ENCODE measurements around the gene PRR5L. TPM values are rescaled to one million over a fixed set of nuclear protein-coding genes. Genes with fewer than 3 reads are reported as not detected.

The PRR5L gene
- polyA plus RNA-seq, 1 donor (not counting 4 experiments of a cell fraction or from before 2014, with no cell fraction given), result 20.1 TPM

DNA sequence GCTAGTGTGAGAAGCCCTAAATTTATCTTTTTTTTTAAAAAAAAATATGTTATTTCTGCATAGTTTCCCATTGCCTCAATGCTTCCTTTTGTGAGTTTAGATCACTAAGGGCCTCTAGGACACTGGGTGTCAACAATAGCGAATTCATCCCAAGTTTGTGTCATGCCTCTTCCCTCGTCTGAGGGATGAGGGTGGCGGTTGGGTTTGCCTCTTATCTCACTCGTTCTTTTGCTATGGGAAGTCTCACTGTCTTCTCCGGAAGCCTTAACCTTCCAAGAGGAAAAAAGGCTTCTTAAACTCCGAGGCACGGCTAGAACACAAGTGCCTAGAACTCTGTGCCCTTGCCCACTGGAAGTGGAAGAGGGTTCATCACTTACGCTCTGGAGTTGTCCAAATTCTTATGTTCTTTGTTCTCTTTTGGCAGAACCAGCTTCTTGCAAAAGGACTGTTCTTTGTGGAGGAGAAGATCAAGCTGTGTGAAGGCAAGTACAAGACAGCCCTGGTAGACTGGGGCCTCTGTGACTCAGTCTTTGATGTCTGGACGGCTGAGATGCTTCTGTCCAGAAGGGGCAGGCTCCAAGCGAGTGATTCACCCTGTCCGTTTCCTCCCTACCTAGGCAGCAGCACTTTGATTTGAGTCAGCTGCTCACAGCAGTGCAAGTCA, 135.5 kb downstream of the PRR5L start:
- Histone ChIP-seq H3K4me3 (ENCODE audit: control insufficient read depth in 2 of 3, extremely low read depth in 1 of 3, insufficient read depth in 2 of 3, low read depth in 1 of 3, low read length in 3 of 3) (no peak overlapping the region), H3K9me1 (ENCODE audit: control insufficient read depth, extremely low read depth, insufficient read depth, low read length) (no peaks in the 10 kb centered on the region), H3K4me2 (ENCODE audit: control insufficient read depth, extremely low read depth, insufficient read depth, low read depth, low read length) (peak overlapping the region; percentile 42), H3K4me1 (ENCODE audit: control insufficient read depth, extremely low read depth, insufficient read depth, low read length) (peaks cover 14% of the 10 kb centered on the region), H3K79me2 (ENCODE audit: control insufficient read depth, insufficient read depth, low read length) (no peaks in the 10 kb centered on the region), H4K20me1 (ENCODE audit: control insufficient read depth, extremely low read depth, insufficient read depth, low read length) (no peaks in the 10 kb centered on the region), H3K27ac (ENCODE audit: control insufficient read depth, insufficient read depth, low read length) (peak overlapping the region; percentile 30), H3K9ac (ENCODE audit: control insufficient read depth, extremely low read depth, insufficient read depth, low read length) (no peak overlapping the region), H3K36me3 (ENCODE audit: control insufficient read depth in 2 of 2, extremely low read depth in 1 of 2, insufficient read depth in 2 of 2, low read length in 2 of 2) (peaks cover 3 to 9% of the 10 kb centered on the region in 2 experiments), H3K9me3 (ENCODE audit: control insufficient read depth, low read depth, low read length) (no peaks in the 10 kb centered on the region), H2AFZ (ENCODE audit: control insufficient read depth, low read length) (no peak overlapping the region), H3K27me3 (ENCODE audit: control insufficient read depth, extremely low read depth, insufficient read depth, low read length) (no peaks in the 10 kb centered on the region)
- TF ChIP-seq, protein P1, sequence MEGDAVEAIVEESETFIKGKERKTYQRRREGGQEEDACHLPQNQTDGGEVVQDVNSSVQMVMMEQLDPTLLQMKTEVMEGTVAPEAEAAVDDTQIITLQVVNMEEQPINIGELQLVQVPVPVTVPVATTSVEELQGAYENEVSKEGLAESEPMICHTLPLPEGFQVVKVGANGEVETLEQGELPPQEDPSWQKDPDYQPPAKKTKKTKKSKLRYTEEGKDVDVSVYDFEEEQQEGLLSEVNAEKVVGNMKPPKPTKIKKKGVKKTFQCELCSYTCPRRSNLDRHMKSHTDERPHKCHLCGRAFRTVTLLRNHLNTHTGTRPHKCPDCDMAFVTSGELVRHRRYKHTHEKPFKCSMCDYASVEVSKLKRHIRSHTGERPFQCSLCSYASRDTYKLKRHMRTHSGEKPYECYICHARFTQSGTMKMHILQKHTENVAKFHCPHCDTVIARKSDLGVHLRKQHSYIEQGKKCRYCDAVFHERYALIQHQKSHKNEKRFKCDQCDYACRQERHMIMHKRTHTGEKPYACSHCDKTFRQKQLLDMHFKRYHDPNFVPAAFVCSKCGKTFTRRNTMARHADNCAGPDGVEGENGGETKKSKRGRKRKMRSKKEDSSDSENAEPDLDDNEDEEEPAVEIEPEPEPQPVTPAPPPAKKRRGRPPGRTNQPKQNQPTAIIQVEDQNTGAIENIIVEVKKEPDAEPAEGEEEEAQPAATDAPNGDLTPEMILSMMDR (optimal IDR thresholded peaks at IDR 0.05 in 1 of 3, IDR thresholded peaks at IDR 0.05 in 1 of 3, conservative IDR thresholded peaks at IDR 0.05 in 1 of 3; ENCODE audit: extremely low read depth in 1 of 3, insufficient read depth in 2 of 3, low read length in 3 of 3), result peak; percentile 26 to 42 (median 26)
- no peak for TF ChIP-seq EZH2 (IDR thresholded peaks at IDR 0.05; ENCODE audit: low read length)
- dilution Hi-C loops (cut with MboI; ENCODE audit: extremely low pct_ligation_motif_present, low sequenced_read_pairs), result no loop called here
- FAIRE-seq, result peak; percentile 95
- peak; percentile 55 for DNase-seq (ENCODE audit: low read depth, low spot score)

DNA sequence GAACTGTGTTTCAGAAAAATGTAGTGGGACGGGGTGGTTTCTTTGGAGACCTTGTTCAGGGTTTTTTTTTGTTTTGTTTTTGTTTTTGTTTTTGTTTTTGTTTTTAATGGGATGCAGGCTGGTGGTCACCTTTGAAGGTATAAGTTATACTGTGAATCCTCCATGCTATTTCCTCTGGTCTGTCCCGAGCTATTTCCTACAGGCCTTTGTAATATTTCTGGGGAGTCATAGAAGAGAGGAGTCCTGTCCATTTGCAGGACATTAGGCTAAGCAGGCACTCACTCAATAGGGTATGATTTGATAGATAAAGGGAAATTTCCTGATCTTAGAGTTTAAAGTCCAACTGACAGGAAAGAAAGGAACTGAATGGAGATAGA, 136.0 kb downstream of the PRR5L start:
- H3K79me2 ChIP-seq (ENCODE audit: control insufficient read depth, insufficient read depth, low read length), result no peaks in the 10 kb centered on the region
- dilution Hi-C loops (cut with MboI; ENCODE audit: extremely low pct_ligation_motif_present, low sequenced_read_pairs), result no loop called here
- H3K9me3 ChIP-seq (ENCODE audit: control insufficient read depth, low read depth, low read length), result no peaks in the 10 kb centered on the region
- peaks cover 3 to 10% of the 10 kb centered on the region in 2 experiments for H3K36me3 ChIP-seq (ENCODE audit: control insufficient read depth in 2 of 2, extremely low read depth in 1 of 2, insufficient read depth in 2 of 2, low read length in 2 of 2)
- peaks cover 14% of the 10 kb centered on the region for H3K4me1 ChIP-seq (ENCODE audit: control insufficient read depth, extremely low read depth, insufficient read depth, low read length)
- H3K9me1 ChIP-seq (ENCODE audit: control insufficient read depth, extremely low read depth, insufficient read depth, low read length), result no peaks in the 10 kb centered on the region
- H4K20me1 ChIP-seq (ENCODE audit: control insufficient read depth, extremely low read depth, insufficient read depth, low read length), result no peaks in the 10 kb centered on the region
- no peak for DNase-seq (ENCODE audit: low read depth, low spot score)
- H3K9ac ChIP-seq (ENCODE audit: control insufficient read depth, extremely low read depth, insufficient read depth, low read length), result no peak overlapping the region
- no peaks in the 10 kb centered on the region for H3K27me3 ChIP-seq (ENCODE audit: control insufficient read depth, extremely low read depth, insufficient read depth, low read length)
- H3K4me3 ChIP-seq (ENCODE audit: control insufficient read depth in 2 of 3, extremely low read depth in 1 of 3, insufficient read depth in 2 of 3, low read depth in 1 of 3, low read length in 3 of 3), result no peak overlapping the region
- H2AFZ ChIP-seq (ENCODE audit: control insufficient read depth, low read length), result no peak overlapping the region
- peak overlapping the region; percentile 42 for H3K4me2 ChIP-seq (ENCODE audit: control insufficient read depth, extremely low read depth, insufficient read depth, low read depth, low read length)
- FAIRE-seq, result no peak
- TF ChIP-seq EZH2 (IDR thresholded peaks at IDR 0.05; ENCODE audit: low read length), result no peak
- TF ChIP-seq, protein P1 (optimal IDR thresholded peaks at IDR 0.05 in 1 of 3, IDR thresholded peaks at IDR 0.05 in 1 of 3, conservative IDR thresholded peaks at IDR 0.05 in 1 of 3; ENCODE audit: extremely low read depth in 1 of 3, insufficient read depth in 2 of 3, low read length in 3 of 3), result no peak
- peak overlapping the region; percentile 30 for H3K27ac ChIP-seq (ENCODE audit: control insufficient read depth, insufficient read depth, low read length)
